Kidney (tissue), 14 donors: ENCODE measurements around the gene FFAR3. TPM values are rescaled to one million over a fixed set of nuclear protein-coding genes. Genes with fewer than 3 reads are reported as not detected.

Source experiments
- DNase-seq, 5 donors: peaks; one replicate each; pipeline ENCODE4 v3.0.0-alpha.2; 2013 to 2020
- FAIRE-seq: peaks from 2 replicates; lab custom pipeline; 2012; peaks lifted over from hg19 to GRCh38; lab: Jason Lieb, UNC
- H3K27ac ChIP-seq, 2 donors: one replicate each; pipeline ENCODE4 v1.7.0; 2013; ENCODE audit warnings: low read depth in 2 of 2, low read length in 2 of 2, inconsistent platforms in 1 of 2
- H3K27me3 ChIP-seq: one replicate; pipeline ENCODE4 v1.7.1; 2013; ENCODE audit warnings: low read length, inconsistent platforms; ENCODE audit not compliant: control insufficient read depth, insufficient read depth
- H3K36me3 ChIP-seq, 3 donors: one replicate each; pipeline versions ENCODE4 v1.7.0 to v1.7.1; 2013; ENCODE audit warnings: low read length in 3 of 3, control low read depth in 1 of 3, inconsistent platforms in 1 of 3; ENCODE audit not compliant: insufficient read depth in 3 of 3, control insufficient read depth in 2 of 3
- H3K4me1 ChIP-seq, 3 donors: one replicate each; pipeline versions ENCODE4 v1.7.0 to v1.7.1; 2013; ENCODE audit warnings: low read length in 3 of 3, inconsistent platforms in 1 of 3, low read depth in 1 of 3; ENCODE audit not compliant: control insufficient read depth in 2 of 3, insufficient read depth in 2 of 3
- H3K4me3 ChIP-seq, 3 donors: one replicate each; pipeline versions ENCODE4 v1.7.0 to v1.8.1; 2013; ENCODE audit warnings: low read length in 3 of 3, control low read depth in 1 of 3, inconsistent platforms in 1 of 3
- H3K9ac ChIP-seq, 3 donors: one replicate each; pipeline versions ENCODE4 v1.7.0 to v1.7.1; 2013; ENCODE audit warnings: low read length in 3 of 3, control low read depth in 1 of 3, inconsistent platforms in 1 of 3
- H3K9me3 ChIP-seq, 3 donors: one replicate each; pipeline versions ENCODE4 v1.7.0 to v1.7.1; 2013; ENCODE audit warnings: low read length in 3 of 3, control low read depth in 1 of 3, inconsistent platforms in 1 of 3; ENCODE audit not compliant: control insufficient read depth in 2 of 3, insufficient read depth in 1 of 3
- CTCF ChIP-seq: IDR thresholded peaks from 3 replicates; pipeline ENCODE4 v1.5.1; 2012; ENCODE audit warnings: mild to moderate bottlenecking, moderate library complexity, borderline replicate concordance; ENCODE audit not compliant: insufficient read depth; ENCODE audit errors: extremely low read depth
- intact Hi-C: fragments of 100-400 bp; cut with DNase I; formaldehyde crosslinking; loops from one replicate; pipeline ENCODE4 v1.11.1; 2022
- polyA plus RNA-seq: library from polyadenylated mRNA; stranded (reverse); fragments of 350-450 nt; fragmentation: Illumina TruSeq; extraction: RNeasy Lipid Tissue Mini Kit (QIAGEN cat#74804); gene quantifications from one replicate; pipeline ENCODE4 v1.2.3, GENCODE V29; 2014; ENCODE audit warnings: low read depth, low replicate concordance; ENCODE audit not compliant: insufficient read depth
- total RNA-seq: library from RNA; stranded (reverse); fragmentation: NEBNext Ultra II Directional; extraction: Animal tissue kit (Norgen Biotek cat#: 25700); gene quantifications from one replicate; pipeline ENCODE4 v1.2.1, GENCODE V29; 2021
- donor health status: control.
- donor health status: control.
- donor health status: control.
- donor health status: control.
- donor health status: control.
- donor health status: DM: yes; HTN: yes; CAD: no.
- donor health status: Normal renal cell carcinoma (clear cell type).

The FFAR3 gene
- total and polyA plus RNA-seq, 2 donors from 2014 or later = not detected

GRCh38 chr19:35320065-35320713 is 38.1 kb upstream of the FFAR3 start:
- no peak overlapping the region for H3K27ac ChIP-seq

GRCh38 chr19:35321291-35321690 is 37.0 kb upstream of the FFAR3 start:
- no peak overlapping the region for H3K9ac ChIP-seq
- H3K36me3 ChIP-seq = no peaks in the 10 kb centered on the region
- H3K9me3 ChIP-seq = peaks cover 0 to 5% (median 2%) of the 10 kb centered on the region in 3 donors
- FAIRE-seq (no peak), DNase-seq (no peak)
- H3K27ac ChIP-seq = no peak overlapping the region
- no peak overlapping the region for H3K4me3 ChIP-seq
- intact Hi-C loops = no loop called here
- H3K27me3 ChIP-seq = no peaks in the 10 kb centered on the region
- peaks cover 0 to 6% (median 0%) of the 10 kb centered on the region in 3 donors for H3K4me1 ChIP-seq
- no peak for TF ChIP-seq CTCF

More at GRCh38 chr19:35320065-35320713, 38.1 kb upstream of the FFAR3 start:
- H3K9me3 ChIP-seq = peaks cover 0 to 5% (median 2%) of the 10 kb centered on the region in 3 donors
- FAIRE-seq (no peak), DNase-seq (no peak)
- no peak overlapping the region for H3K4me3 ChIP-seq
- no peak for TF ChIP-seq CTCF
- intact Hi-C loops = no loop called here
- no peak overlapping the region for H3K9ac ChIP-seq
- no peaks in the 10 kb centered on the region for H3K36me3 ChIP-seq
- H3K4me1 ChIP-seq = peaks cover 0 to 6% (median 0%) of the 10 kb centered on the region in 3 donors
- H3K27me3 ChIP-seq = no peaks in the 10 kb centered on the region

- Histone ChIP-seq H3K4me3 (no peak overlapping the region), H3K9ac (no peak overlapping the region), H3K9me3 (peaks cover 0 to 5% (median 2%) of the 10 kb centered on the region in 3 donors), H3K27me3 (no peaks in the 10 kb centered on the region), H3K4me1 (peaks cover 0 to 6% (median 0%) of the 10 kb centered on the region in 3 donors), H3K27ac (no peak overlapping the region), H3K36me3 (no peaks in the 10 kb centered on the region)
- no peak for FAIRE-seq
- DNase-seq = no peak
- TF ChIP-seq CTCF = no peak
- intact Hi-C loops = no loop called here
Measured at GRCh38 chr19:35322014-35322413, 36.2 kb upstream of the FFAR3 start.

GRCh38 chr19:35327642-35328041 is 30.6 kb upstream of the FFAR3 start:
- DNase-seq (no peak), FAIRE-seq (no peak)
- no peaks in the 10 kb centered on the region for H3K9me3 ChIP-seq
- H3K4me3 ChIP-seq = no peak overlapping the region
- no peak for TF ChIP-seq CTCF
- no peaks in the 10 kb centered on the region for H3K27me3 ChIP-seq
- intact Hi-C loops = no loop called here
- no peaks in the 10 kb centered on the region for H3K36me3 ChIP-seq
- H3K27ac ChIP-seq = no peak overlapping the region
- H3K9ac ChIP-seq = no peak overlapping the region
- no peaks in the 10 kb centered on the region for H3K4me1 ChIP-seq
